NOMO-1 treated with DMSO at 0.1 percent for 48 hours (cell line): ENCODE data around the gene MST1.

Experiments used
- DNase-seq: peaks from one replicate; lab custom pipeline; 2025; ENCODE audit not compliant: unreplicated experiment; lab: John Stamatoyannopoulos, UW

MST1 gene

DNA sequence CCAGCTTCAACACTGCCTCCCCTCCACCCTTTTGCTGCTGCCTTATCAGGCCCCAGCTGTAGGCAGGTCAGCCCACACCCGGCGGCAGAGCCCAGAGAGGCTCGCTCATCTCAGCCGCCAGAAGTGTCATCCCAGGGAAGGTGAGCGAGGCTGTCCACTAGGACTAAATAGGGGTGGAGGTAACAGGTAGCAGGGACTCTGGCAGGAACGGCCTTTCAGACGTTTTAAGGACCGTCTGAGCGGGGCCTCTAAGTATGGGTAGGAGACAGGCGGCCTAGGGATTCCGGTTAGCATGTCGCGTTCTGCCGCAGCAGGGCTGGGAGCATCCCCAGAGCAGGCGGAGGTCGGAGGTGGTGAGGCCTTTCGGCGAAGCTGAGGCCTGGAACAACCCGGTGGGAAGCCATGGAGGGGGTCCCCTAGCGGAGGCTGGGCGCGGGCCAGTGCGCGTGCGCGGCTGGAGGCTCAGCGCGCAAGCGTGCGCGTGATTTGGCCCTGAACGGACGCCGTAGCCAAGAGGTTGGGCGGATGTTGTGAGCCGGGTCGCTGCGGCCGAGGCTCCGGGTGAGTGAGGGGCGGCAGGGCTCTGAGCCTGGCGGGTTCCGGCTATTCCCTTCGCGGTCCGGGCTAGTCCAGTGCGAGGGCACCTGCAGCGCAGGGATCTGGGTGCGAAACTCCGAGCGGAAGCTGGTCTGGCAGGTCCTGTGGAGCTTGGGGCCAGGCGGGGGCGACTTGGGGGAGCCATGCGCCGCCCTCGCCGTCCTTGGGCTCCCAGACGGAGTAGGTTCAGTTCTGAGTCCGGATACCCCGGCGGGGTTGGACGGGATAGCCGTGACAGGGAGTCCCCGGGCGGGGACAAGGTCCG lies at the start of gene MST1, which contains the start of gene RNF123:
MST1 (minus strand) TSS at position 429 of the 862 bp plus-strand sequence. CDS start 783 bp downstream, outside the sequence.
RNF123 (plus strand) TSS at position 512 of the 862 bp plus-strand sequence. CDS start 1,609 bp downstream, outside the sequence.
- no peak for DNase-seq

DNA sequence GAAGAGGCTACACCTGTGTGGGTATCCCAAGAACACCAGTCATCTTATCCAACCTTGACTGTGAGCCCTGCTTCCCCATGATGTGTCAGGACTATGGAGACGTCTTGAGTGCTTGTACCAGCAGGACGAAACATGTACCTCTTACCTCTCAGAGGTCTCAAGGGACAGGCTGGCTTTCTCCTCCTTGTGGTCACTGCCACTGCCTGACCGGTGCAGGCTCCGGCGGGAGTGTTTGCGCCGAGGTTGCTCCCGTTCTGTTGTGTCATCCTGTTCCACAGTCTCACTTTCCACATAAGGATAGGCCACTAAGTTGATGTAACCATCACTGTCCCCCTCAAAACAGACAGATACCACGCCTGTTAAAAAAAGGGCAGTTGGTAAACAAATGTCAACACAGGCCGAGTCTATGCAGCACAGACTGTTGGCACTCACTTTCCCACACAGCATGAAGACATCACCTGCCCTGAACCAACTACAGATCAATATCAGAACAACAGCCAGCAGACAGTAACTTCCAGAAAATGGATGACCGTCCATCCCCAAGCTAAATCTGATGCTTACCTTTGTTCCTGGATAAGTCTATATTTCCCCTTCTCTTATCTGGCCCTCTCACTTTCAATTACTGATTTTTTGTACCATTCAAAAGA lies 48.9 kb upstream of the MST1 start:
- no peak for DNase-seq

DNA sequence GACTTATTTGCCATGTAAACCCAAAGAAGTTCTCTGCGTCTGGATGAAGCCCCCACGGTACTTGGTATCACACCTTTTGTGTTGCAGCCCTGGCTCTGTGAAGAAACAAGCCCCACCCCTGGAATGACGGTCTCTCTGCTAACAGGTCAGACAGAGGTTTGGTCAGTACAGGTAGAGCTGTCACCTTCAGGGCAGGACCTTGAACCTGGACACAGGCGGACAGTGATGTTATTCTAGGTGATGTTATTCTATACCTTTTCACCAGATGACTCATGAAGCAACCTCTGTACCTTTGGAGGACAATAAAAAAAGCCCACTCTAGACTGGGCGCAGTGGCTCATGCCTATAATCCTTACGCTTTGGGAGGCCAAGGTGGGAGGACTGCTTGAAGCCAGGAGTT lies 45.5 kb upstream of the MST1 start:
- no peak for DNase-seq

DNA sequence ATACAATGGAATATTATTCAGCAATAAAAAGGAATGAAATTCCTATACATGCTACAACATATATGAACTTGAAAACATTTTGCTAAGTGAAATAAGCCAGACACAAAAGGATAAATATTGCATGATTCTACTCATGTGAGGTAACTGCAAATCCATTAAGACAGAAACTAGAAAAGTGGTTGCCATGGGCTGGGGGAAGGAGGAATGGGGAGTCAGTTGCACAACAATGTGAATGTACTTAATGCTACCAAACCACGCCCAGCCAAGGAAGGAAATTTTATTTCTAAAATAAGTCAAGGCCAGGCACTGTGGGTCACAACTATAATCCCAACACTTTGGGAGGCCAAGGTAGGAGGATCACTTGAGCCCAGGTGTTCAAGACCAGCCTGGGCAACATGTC lies 44.3 kb upstream of the MST1 start:
- no peak for DNase-seq

DNA sequence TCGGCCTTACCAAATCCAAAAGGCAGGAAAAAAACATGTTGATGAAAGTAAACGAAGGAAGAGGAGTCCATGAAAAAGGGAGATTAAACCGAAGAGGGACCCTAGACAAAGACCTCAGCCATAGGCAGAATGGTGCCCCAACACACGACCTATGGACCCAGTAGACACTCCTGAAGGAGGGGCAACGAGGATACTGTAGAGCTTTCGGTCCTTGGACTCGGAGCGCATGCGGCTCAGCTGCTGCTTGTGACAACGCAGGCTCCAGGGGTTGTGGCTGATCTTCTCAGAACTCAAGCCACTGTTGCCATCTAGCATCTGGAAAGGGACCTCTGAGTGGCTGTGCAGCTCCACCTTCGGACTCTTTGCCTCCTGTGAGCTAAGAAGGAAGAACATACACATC lies 43.3 kb upstream of the MST1 start:
- DNase-seq: no peak

DNA sequence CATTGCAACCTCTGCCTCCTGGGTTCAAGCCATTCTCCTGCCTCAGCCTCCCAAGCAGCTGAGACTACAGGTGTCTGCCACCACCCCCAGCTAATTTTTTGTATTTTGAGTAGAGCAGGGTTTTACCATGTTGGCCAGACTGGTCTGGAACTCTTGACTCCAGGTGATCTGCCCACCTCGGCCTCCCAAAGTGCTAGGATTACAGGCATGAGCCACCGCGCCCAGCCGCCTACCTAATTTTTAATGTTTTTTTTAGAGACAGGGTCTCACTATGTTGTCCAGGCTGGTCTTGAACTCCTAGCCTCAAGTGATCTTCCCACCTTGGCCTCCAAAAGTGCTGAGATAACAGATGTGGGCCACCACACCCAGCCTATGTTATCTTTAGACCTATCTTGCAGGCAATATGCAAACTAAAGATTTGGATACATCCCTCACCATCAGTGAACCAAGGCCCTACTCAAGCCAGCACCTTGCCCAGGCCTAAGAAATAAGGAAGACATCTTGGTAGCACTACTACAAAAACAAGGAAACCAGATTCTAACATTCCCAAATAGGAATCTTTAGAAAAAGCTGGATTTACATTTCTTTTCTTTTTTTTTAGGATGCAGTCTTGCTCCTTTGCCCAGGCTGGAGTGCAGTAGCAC lies 40.8 kb upstream of the MST1 start:
- no peak for DNase-seq

DNA sequence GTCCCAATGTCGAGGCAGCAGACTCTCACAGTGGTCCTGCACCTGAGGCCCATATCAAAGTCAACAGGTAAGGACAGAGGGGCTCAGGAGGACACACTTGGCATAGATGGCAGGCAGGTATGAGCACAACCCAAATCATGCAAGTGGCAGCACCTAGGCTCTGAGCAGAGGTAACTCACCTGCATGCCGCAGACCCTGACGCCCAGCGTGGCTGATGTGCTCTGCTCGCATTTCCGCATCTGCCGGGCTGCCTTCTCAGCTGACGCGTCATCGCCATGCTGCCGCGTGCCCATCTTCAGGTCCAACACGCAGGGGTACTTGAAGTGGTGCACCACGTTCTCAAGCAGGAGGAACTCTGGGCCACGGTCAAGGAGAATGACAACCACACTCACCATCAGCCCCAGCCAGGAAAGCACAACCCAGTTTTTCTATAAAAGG lies 38.7 kb upstream of the MST1 start:
- no peak for DNase-seq

DNA sequence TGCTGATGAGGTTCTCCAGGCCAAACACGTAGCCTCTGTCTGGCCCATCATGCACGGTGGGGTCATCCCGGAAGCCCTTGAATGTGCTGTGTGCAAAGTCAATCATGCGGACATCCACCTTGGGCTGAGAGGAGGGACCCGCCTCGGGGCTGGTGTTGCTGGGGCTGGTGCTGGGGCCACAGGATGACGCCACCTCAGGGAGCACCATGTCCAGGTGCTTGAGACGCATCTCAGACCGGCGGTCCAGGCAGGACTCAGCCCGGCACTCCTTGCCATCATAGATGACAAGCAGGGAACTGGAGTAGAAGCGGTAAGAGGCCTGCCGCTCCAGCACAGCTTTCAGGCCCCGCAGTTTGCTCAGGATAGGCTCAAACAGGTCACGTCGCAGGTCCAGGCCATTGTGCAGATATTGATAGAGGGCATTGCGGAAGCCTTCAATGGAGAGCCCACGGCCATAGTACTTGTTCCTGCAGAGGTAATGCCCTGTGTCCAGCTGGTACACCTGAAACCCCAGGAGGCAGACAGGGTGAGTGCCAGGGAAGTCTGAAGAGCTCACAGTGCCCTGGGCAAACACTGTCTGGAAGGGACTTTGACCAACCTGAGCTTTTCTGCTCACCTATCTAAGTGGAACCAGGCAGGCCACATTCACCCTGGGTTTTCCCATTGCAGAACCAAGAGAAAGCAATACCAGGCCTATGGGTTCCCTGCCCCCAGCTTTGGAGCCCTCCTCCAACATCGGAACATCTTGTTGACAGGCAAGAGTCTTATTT lies 38.1 kb upstream of the MST1 start:
- DNase-seq: no peak

DNA sequence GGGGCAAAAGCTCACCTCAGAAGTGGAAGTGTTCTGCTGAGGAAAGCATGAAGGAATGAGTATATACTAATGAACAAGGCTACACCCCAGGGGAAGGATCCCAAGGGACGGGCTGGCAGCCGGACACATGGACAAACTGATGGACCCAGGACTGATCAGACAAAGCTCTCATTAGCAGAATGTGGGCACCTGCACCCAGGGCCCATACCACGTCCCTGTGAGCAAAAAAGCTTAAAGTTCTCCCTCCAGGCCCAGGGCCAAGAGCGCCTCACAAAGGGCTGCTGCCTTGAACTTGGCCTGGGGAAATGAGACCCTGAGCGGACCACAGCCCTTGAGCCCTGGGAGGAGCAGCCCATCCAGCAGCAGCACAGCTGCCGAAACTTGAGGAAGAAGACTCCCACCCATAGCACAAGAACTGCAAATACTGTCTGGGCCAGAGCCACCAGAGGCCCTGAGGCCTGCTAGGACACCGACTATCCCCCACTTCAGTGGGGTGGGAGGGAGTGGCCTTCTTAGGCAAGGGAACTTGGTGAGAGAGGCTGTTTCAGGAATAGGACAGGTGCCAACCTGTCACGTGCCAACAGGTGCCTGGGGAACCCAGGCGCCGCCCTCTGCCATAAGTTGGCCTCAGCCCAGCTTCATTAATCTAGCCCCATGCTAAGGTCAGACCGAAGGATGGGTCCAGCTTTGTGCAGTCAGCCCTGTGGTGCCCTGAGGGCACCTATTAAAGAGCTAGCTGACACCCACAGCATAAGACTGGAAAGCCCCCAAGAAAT lies 36.8 kb upstream of the MST1 start:
- no peak for DNase-seq

DNA sequence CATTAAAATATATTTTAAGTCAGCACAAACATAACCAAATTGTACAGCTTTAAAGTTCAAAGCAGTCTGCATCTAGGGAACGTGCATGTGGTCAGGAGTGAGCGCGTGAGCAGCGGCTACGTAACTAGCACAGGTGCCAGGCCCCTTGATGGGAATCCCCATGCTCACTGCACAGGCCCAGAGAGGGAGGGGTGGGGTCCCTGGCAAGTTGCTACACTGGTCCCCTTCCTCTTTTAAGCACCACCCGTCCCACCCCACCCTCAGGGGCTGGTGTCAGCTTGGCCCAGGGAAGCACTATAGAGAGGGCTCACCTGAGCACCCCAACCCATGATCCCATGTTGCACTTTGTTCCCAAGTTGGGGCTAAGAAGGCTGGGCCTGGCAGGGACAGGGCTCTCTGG lies 35.3 kb upstream of the MST1 start:
- DNase-seq: no peak

DNA sequence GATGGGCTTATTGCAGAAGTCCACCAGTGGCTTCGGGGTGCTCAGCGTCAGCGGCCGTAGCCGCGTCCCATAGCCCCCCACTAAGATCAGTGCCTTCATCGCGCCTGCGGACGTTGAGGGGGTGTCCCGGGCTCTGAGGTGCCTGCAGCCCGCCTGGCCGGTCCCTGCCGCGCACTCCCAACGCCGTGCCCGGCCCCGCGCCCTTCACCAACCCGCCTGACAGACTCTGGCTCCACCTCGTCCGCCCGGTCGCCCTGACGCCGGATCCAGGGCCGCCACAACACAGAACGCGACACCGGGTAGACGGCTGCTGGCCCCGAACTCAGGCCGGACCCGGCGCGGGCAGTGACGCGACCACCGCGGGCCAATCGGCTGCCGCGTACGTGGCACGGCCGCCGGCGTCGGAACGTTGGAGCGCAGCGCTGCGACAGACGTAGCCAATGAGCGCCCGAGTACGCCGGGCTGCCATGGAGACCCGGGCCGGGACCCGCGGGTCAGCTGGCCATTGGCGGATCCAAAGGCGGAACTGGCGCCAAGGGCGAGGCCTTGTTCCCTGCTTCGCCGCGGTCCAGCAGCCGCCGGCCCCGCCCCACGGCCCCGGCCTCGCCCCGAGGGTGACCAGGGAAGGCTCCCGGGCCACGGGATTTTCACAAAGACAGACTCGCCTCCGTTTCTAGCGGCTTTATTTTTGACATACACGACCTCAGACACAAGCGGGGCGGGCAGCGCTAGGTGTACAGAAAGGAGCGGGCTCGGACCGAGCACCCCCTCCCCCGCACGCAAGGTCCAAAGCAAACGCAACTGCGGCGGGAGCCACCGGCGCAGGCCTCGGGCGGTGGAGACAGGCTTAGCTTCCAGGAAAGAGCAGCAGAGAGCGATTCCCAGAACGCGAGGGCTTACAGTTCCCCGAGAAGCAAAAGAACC lies 34.6 kb upstream of the MST1 start, which contains the start of gene GMPPB:
GMPPB (minus strand) TSS at position 324 of the 924 bp plus-strand sequence; CDS start at position 99, 225 bp downstream.
- DNase-seq: peak; percentile 98

DNA sequence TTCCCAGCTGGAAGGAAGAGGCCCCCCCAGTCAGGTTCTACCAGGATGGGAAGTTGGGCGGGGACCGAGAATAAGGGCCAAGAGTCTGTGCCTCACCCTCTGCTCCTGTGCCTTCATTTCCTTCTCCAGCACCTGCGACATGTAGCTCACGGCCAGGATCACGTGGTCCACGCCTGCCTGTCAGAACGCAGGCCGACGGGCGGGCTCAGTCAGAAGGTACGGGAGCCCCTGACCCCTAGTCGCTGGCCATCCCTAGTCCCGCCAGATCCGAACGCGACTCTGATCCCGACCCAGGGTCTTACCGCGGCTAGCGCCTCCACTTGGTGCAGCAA lies 34.0 kb upstream of the MST1 start:
- DNase-seq: peak; percentile 40

DNA sequence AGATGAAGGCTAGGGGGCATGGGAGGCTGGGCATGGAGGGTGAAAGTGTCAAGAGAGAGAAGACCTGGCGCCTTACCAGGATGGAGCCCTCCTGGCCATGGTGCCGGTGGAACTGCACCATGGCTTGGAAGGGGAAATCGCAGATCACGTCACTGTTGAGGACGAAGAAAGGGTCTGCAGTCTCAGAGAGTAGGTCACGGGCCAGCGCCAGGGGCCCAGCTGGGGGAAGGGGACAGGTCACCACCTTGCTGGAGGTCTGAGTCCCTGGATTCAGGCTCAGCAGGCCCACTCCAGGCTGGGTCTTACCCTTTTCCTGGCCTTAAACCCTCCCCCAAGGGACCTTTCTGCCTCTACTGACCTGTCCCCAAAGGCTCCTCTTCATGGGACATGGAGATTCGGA lies 33.6 kb upstream of the MST1 start:
- no peak for DNase-seq

DNA sequence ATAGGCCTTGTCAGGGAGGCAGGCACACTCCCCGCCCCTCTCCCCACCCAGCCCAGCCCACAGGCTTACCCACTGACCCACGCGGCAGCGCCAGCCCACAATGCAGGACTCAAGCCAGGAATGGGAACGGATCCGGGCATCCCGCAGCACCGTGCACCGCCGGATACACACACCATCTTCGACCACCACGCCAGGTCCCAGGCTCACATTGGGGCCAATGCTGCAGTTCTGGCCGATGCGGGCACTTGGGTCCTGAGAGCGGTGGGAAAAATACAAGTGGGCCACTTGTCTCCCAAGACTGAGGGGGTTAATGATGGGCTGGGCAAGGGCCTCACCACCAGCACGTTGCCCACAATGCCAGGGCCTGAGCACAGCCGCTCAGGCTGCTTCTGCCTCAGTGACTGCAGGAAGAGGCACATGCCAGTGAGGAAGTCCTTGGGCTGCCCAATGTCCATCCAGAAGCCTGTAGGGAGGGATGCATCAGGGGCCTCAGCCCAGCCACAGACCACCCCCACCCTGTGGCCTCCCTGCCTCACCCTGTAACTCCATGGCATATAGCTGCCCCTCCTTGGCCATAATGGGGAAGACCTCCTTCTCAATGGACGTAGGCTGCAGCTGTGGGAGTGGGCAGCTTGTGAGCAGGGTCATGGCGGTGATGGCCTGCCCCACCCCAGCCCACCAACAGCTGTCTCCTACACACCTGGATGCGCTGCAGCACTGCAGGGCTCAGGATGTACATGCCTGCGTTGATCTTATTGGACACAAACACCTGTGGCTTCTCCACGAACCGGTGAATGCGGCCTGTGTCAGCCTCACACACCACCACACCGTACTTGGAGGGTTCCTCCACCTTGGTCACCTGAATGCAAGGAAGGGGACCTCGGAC lies 32.9 kb upstream of the MST1 start:
- DNase-seq: no peak

DNA sequence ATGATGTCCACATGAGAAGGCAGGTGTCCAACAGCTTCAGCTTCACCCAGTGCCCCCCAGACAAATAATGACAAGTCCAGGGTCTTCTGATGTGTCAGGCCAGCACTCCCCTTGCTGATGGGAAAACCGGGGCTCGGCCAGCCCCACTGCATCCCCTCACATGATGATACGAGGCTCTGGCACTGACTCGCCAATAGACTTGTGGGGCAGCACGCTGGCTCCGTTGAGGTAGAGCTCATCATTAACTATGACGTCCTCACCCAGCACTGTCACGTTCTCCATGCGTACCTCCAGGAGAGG lies 32.3 kb upstream of the MST1 start:
- DNase-seq: no peak

DNA sequence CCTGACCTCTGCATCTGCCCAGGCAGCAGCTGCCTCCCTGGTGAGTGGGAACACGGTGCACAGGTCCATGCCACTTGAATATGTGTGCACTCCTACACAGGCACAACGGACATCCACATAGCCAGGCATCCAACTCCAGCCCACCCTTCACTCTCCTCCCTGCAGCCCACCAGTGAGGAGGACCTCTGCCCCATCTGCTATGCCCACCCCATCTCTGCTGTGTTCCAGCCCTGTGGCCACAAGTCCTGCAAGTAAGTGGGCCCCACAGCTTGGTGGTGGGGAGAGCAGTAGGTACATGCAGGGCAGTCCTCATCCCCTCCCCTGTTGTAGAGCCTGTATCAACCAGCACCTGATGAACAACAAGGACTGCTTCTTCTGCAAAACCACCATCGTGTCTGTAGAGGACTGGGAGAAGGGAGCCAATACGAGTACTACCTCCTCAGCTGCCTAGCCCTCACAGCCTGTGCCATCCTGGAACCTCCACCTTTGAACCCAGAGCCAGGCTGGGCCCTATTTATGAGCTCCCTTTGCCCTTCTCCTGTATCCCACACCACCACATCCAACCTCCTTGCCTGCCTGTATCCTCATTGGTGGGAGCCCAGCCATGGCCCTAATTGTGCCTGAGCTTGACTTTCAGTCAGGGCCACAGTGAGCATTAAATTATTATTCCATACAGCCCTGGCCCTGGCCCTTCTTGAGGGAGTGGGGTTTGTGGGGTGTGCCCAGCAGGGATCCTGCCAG lies 31.8 kb upstream of the MST1 start:
- no peak for DNase-seq

DNA sequence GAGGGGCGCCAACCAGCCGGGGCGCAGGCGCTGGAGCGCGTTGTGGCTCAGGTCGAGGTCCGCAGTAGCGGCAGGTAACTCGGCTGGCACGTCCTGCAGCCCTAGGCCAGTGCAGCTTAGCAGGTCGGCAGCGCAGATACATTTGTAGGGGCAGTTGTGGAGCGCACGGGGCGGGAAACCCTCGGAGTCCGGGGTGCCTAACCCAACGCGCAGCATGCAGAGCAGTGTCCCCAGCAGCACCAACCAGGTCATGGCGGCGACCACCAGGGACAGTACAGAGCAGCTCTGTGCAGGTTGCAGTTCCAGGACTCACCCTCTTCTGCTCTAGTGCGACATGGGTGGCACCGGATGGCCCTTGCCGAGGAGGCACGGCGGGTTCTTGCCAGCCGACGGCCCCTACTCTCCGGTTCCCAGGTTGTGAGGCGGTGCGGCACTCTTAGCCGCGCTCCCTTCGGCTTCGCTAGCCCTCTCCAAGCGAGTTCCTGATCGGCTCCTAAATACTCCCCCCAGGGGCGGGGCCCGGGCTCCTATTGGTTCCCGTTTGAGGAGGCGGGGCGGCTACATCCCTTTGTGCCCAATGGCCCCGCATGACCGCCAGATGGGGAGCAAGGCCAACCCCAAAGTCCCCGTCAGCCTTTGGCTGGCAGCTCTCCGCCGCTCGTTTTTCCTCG lies 30.1 kb upstream of the MST1 start, which contains the start of gene AMIGO3:
AMIGO3 (minus strand) TSS at position 471 of the 671 bp plus-strand sequence; CDS start at position 252, 219 bp downstream.
- DNase-seq: peak; percentile 81
